Islet precursor cell (in vitro differentiated cells): Measurements from ENCODE around the gene C14orf119.

Source experiments
- DNase-seq: peaks from one replicate; pipeline ENCODE4 v3.0.0-alpha.2; 2018

The C14orf119 gene

GRCh38 chr14:23062002-23062401 is 33.3 kb upstream of the C14orf119 start:
- DNase-seq, result peak; percentile 97

GRCh38 chr14:23063601-23064000 is 31.7 kb upstream of the C14orf119 start:
- peak; percentile 47 for DNase-seq

GRCh38 chr14:23066368-23066767 is 28.9 kb upstream of the C14orf119 start:
- DNase-seq, result no peak

GRCh38 chr14:23066855-23067744 is 28.2 kb upstream of the C14orf119 start:
- no peak for DNase-seq

GRCh38 chr14:23067847-23068788 is 27.2 kb upstream of the C14orf119 start:
- DNase-seq, result no peak

GRCh38 chr14:23068789-23069412 is 26.4 kb upstream of the C14orf119 start:
- peak; percentile 96 for DNase-seq

- DNase-seq, result no peak
Observed at GRCh38 chr14:23069413-23069806, 25.9 kb upstream of the C14orf119 start.

- no peak for DNase-seq
Observed at GRCh38 chr14:23070262-23071129, 24.8 kb upstream of the C14orf119 start.

- peak; percentile 97 for DNase-seq
Observed at GRCh38 chr14:23071244-23071920, 23.9 kb upstream of the C14orf119 start.

- peak; percentile 87 for DNase-seq
Observed at GRCh38 chr14:23071921-23072539, 23.3 kb upstream of the C14orf119 start.

- no peak for DNase-seq
Observed at GRCh38 chr14:23074906-23075305, 20.4 kb upstream of the C14orf119 start.

- DNase-seq, result no peak
Observed at GRCh38 chr14:23076785-23077408, 18.4 kb upstream of the C14orf119 start.

- no peak for DNase-seq
Observed at GRCh38 chr14:23077962-23078361, 17.3 kb upstream of the C14orf119 start.

- peak; percentile 93 for DNase-seq
Observed at GRCh38 chr14:23078692-23079116, 16.6 kb upstream of the C14orf119 start.

GRCh38 chr14:23079716-23080115 is 15.6 kb upstream of the C14orf119 start:
- no peak for DNase-seq

GRCh38 chr14:23080474-23080873 is 14.8 kb upstream of the C14orf119 start:
- no peak for DNase-seq

- DNase-seq, result no peak
Observed at GRCh38 chr14:23085458-23085857, 9.8 kb upstream of the C14orf119 start.

- DNase-seq, result no peak
Observed at GRCh38 chr14:23086565-23086964, 8.7 kb upstream of the C14orf119 start.

GRCh38 chr14:23089498-23090253 is 5.6 kb upstream of the C14orf119 start:
- no peak for DNase-seq

- DNase-seq, result no peak
Observed at GRCh38 chr14:23090254-23090636, 5.1 kb upstream of the C14orf119 start.
